Transverse colon (tissue), 4 donors: ENCODE results near the gene RBM10. TPM values are rescaled to one million over a fixed set of nuclear protein-coding genes. Genes with fewer than 3 reads are reported as not detected.

Experiments used
- DNase-seq: peaks from one replicate; pipeline ENCODE4 v3.0.0-alpha.2; 2019
- H3K27ac ChIP-seq, 4 donors: fragments of 200-600 bp; sonication (generic); 2 replicates each; pipeline ENCODE4 v1.5.1; 2016 to 2018; ENCODE audit warnings: inconsistent platforms in 4 of 4
- H3K27me3 ChIP-seq: fragments of 200-600 bp; sonication (generic); 2 replicates; pipeline ENCODE4 v1.5.1; 2017; ENCODE audit warnings: inconsistent platforms
- H3K36me3 ChIP-seq, 4 donors: fragments of 200-600 bp; sonication (generic); 2 replicates each; pipeline ENCODE4 v1.5.1; 2017 to 2019; ENCODE audit warnings: inconsistent platforms in 4 of 4
- H3K4me1 ChIP-seq, 4 donors: fragments of 200-600 bp; sonication (generic); 2 replicates each; pipeline ENCODE4 v1.5.1; 2017 to 2020; ENCODE audit warnings: inconsistent platforms in 4 of 4
- H3K4me3 ChIP-seq, 4 donors: fragments of 200-600 bp; sonication (generic); 1 replicate in 1 of 4; 2 replicates in 3 of 4; pipeline versions ENCODE4 v1.5.1 to v1.6.1; 2017 to 2019; ENCODE audit warnings: inconsistent platforms in 4 of 4
- H3K9me3 ChIP-seq, 2 donors: fragments of 200-600 bp; sonication (generic); 2 replicates each; pipeline ENCODE4 v1.5.1; 2017 to 2019; ENCODE audit warnings: inconsistent platforms in 2 of 2
- CTCF ChIP-seq, 5 experiments: fragments of 200-600 bp in 3 of 5; fragments of 450-650 bp in 2 of 5; sonication (generic) in 3 of 5; IDR thresholded peaks; 1 replicate in 2 of 5; 2 replicates in 3 of 5; pipeline ENCODE4 v1.5.1; 2016 to 2017; ENCODE audit warnings: antibody characterized with exemption in 5 of 5, inconsistent platforms in 3 of 5, mild to moderate bottlenecking in 2 of 5, moderate library complexity in 1 of 5
- EP300 ChIP-seq: sonication (generic); formaldehyde crosslinking; IDR thresholded peaks from one replicate; pipeline ENCODE4 v1.6.1; 2017; ENCODE audit warnings: antibody characterized with exemption, low read depth
- POLR2A ChIP-seq: fragments of 450-650 bp; IDR thresholded peaks from one replicate; pipeline ENCODE4 v1.6.1; 2016; ENCODE audit warnings: antibody characterized with exemption, mild to moderate bottlenecking, moderate library complexity
- POLR2AphosphoS5 ChIP-seq, 3 donors: sonication (generic); formaldehyde crosslinking; IDR thresholded peaks; one replicate each; pipeline ENCODE4 v1.6.1; 2016; ENCODE audit warnings: antibody characterized with exemption in 3 of 3
- WGBS, 2 donors: methylation state at CpG; one replicate each; pipeline ENCODE4 v1.1.5; 2018; ENCODE audit warnings: low coverage in 1 of 2; 5-methylcytosine and 5-hydroxymethylcytosine counted together
- in situ Hi-C, 4 donors: fragments of 200-750 bp; cut with MboI; loops; one replicate each; pipeline versions ENCODE4 v1.15.0 to v1.15.1; 2017; ENCODE audit warnings: low sequenced_read_pairs in 3 of 4, low pct_ligation_motif_present in 1 of 4, low pct_unique_long_range_greater_than_20kb in 1 of 4
- intact Hi-C: fragments of 100-400 bp; cut with DNase I; formaldehyde crosslinking; loops from one replicate; pipeline ENCODE4 v1.15.1; 2023; ENCODE audit warnings: low total_unique reads
- total RNA-seq, 4 donors: library from RNA; depleted of rRNA; stranded (reverse); fragments of >200 nt; gene quantifications; one replicate each; pipeline ENCODE4 v1.1.0, GENCODE V29; 2016

Gene RBM10
- total RNA-seq, 4 donors from 2014 or later = 28.6 to 70.8 (median 31.5) TPM

GRCh38 chrX:47184486-47184885 is 39.5 kb downstream of the RBM10 start:
- intact Hi-C loops (no loop called here), in situ Hi-C loops (loop anchor here in 3 of 4 donors (25.0 kb wide), 2 partner anchors 203 to 328 kb away; no protein-coding TSS in a partner anchor)
- H3K27me3 ChIP-seq = no peaks in the 10 kb centered on the region
- no peak overlapping the region for H3K27ac ChIP-seq
- no peak for DNase-seq
- 86% methylated on average over 4 of the region's 4 CpGs; no CpG with 5 or more reads in 1 of the 2 donors for WGBS, 2 donors
- no peak overlapping the region for H3K4me3 ChIP-seq
- TF ChIP-seq EP300 (no peak), CTCF (IDR thresholded peaks at IDR 0.05) (no peak)
- no peaks in the 10 kb centered on the region for H3K4me1 ChIP-seq
- H3K36me3 ChIP-seq = peaks cover 0 to 7% (median 3%) of the 10 kb centered on the region in 4 donors
- H3K9me3 ChIP-seq = no peaks in the 10 kb centered on the region

- H3K27me3 ChIP-seq = no peaks in the 10 kb centered on the region
- in situ Hi-C loops = loop anchor here in 3 of 4 donors (25.0 kb wide), 2 partner anchors 202 to 327 kb away; no protein-coding TSS in a partner anchor
These were observed 40.2 kb downstream of the RBM10 start for GRCh38 chrX:47185241-47185640.

DNA sequence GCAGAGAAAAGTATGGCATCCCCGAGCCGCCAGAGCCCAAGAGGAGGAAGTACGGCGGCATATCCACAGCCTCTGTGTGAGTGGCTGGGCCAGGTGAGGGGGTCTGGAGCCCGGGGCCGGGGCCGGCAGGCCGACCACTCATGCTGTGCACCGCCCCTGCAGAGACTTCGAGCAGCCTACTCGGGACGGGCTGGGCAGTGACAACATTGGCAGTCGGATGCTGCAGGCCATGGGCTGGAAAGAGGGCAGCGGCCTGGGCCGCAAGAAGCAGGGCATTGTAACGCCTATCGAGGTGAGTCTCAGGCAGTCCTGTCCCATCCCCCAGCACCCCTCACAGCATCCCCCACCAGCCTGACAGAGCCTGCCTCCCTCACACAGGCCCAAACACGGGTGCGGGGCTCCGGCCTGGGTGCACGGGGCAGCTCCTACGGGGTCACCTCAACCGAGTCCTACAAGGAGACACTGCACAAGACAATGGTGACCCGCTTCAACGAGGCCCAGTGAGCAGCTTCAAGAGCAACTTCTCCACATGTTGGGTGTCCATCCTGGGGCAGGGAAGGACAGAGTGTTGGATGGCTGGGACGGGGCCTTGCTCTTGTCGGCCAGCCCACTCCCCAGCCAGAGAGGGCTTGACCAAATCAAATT is 41.2 kb downstream of the RBM10 start:
- H3K36me3 ChIP-seq = peaks cover 0 to 5% (median 2%) of the 10 kb centered on the region in 4 donors
- DNase-seq = no peak
- WGBS, 2 donors = 92% methylated on average over 24 of the region's 27 CpGs; no CpG with 5 or more reads in 1 of the 2 donors
- no peak for TF ChIP-seq POLR2A
- no peak for TF ChIP-seq CTCF (IDR thresholded peaks at IDR 0.05)
- TF ChIP-seq POLR2AphosphoS5 (IDR thresholded peaks at IDR 0.05) = no peak
- TF ChIP-seq EP300 = no peak
- H3K9me3 ChIP-seq = no peaks in the 10 kb centered on the region
- in situ Hi-C loops (loop anchor here in 3 of 4 donors (25.0 kb wide), 2 partner anchors 201 to 326 kb away; no protein-coding TSS in a partner anchor), intact Hi-C loops (no loop called here)
- H3K27ac ChIP-seq = no peak overlapping the region
- no peak overlapping the region for H3K4me3 ChIP-seq
- H3K4me1 ChIP-seq = peaks cover 0 to 3% (median 0%) of the 10 kb centered on the region in 4 donors
- H3K27me3 ChIP-seq = no peaks in the 10 kb centered on the region

More at GRCh38 chrX:47185241-47185640, 40.2 kb downstream of the RBM10 start:
- Histone ChIP-seq H3K36me3 (peaks cover 0 to 7% (median 3%) of the 10 kb centered on the region in 4 donors), H3K27ac (no peak overlapping the region), H3K9me3 (no peaks in the 10 kb centered on the region), H3K4me1 (no peaks in the 10 kb centered on the region), H3K4me3 (no peak overlapping the region)
- no peak for DNase-seq
- intact Hi-C loops = no loop called here
- TF ChIP-seq POLR2AphosphoS5 (IDR thresholded peaks at IDR 0.05) (no peak), EP300 (no peak), CTCF (IDR thresholded peaks at IDR 0.05) (no peak), POLR2A (no peak)
- WGBS, 2 donors = 84% methylated on average over 17 of the region's 17 CpGs; no CpG with 5 or more reads in 1 of the 2 donors

- Histone ChIP-seq H3K4me1 (peaks cover 0 to 7% (median 0%) of the 10 kb centered on the region in 4 donors), H3K27ac (no peak overlapping the region), H3K36me3 (no peaks in the 10 kb centered on the region), H3K27me3 (no peaks in the 10 kb centered on the region), H3K9me3 (no peaks in the 10 kb centered on the region), H3K4me3 (no peak overlapping the region)
- intact Hi-C loops = no loop called here
- WGBS, 2 donors = 84% methylated on average over 4 of the region's 4 CpGs; no CpG with 5 or more reads in 1 of the 2 donors
- TF ChIP-seq CTCF (IDR thresholded peaks at IDR 0.05) (no peak), POLR2AphosphoS5 (IDR thresholded peaks at IDR 0.05) (no peak), EP300 (no peak), POLR2A (no peak)
- in situ Hi-C loops = loop anchor here in 3 of 4 donors (25.0 kb wide), 2 partner anchors 200 to 325 kb away; no protein-coding TSS in a partner anchor
- no peak for DNase-seq
These were observed 42.2 kb downstream of the RBM10 start for GRCh38 chrX:47187106-47187677.
